ENCODE results near the gene C19orf12. TPM values are rescaled to one million over a fixed set of nuclear protein-coding genes. Genes with fewer than 3 reads are reported as not detected.
A peak's percentile ranks its signal among the peaks of the same experiment; 100 is the strongest.

Gene C19orf12
- total and polyA plus RNA-seq, 2 donors (not counting 3 experiments of a cell fraction or from before 2014, with no cell fraction given), result 20.4 to 22.9 TPM

GRCh38 chr19:29664753-29665214 lies 50.3 kb downstream of the C19orf12 start:
- intact Hi-C loops (cut with micrococcal nuclease), result no loop called here
- BruUV-seq (replicated peaks), result no TSS peak
- no peaks in the 10 kb centered on the region for H3K79me2 ChIP-seq (ENCODE audit: control insufficient read depth, insufficient read depth, low read length)
- no peaks in the 10 kb centered on the region for H3K9me3 ChIP-seq (replicated peaks; ENCODE audit: control insufficient read depth, insufficient read depth, low read length)
- H2AFZ ChIP-seq (ENCODE audit: low read depth, low read length), result peak overlapping the region; percentile 71
- peaks cover 29% of the 10 kb centered on the region for H3K4me1 ChIP-seq (ENCODE audit: control insufficient read depth, extremely low read depth, insufficient read depth, low read length)
- H3K9ac ChIP-seq (replicated peaks; ENCODE audit: extremely low read depth, insufficient read depth, low read length), result no peak overlapping the region
- CTCF ChIA-PET, result interaction anchor here (0.8 to 5.1 kb wide), 6 partner anchors 17 to 59 kb away, joined by 3 to 66 read pairs (median 4); partner anchors contain the start of gene POP4
- no peaks in the 10 kb centered on the region for H3K27me3 ChIP-seq (ENCODE audit: control insufficient read depth in 2 of 2, insufficient read depth in 2 of 2, low read length in 2 of 2)
- no peak for TF ChIP-seq FOS (IDR thresholded peaks at IDR 0.05; ENCODE audit: borderline replicate concordance, insufficient read depth, low read length)
- no peak for TF ChIP-seq MAX (IDR thresholded peaks at IDR 0.05; ENCODE audit: insufficient read depth, insufficient read length)
- no peak for TF ChIP-seq GATA2 (IDR thresholded peaks at IDR 0.05; ENCODE audit: insufficient read depth, insufficient read length, low read depth, low read length)
- FAIRE-seq, result no peak
- DNase-seq (ENCODE audit: low read depth, low spot score), result no peak
- no peaks in the 10 kb centered on the region for H4K20me1 ChIP-seq (replicated peaks; ENCODE audit: control insufficient read depth, extremely low read depth, insufficient read depth, low read length)
- H3K4me2 ChIP-seq (ENCODE audit: insufficient read depth, low read length), result peak overlapping the region; percentile 75
- no peaks in the 10 kb centered on the region for H3K9me1 ChIP-seq (replicated peaks; ENCODE audit: control insufficient read depth, extremely low read depth, insufficient read depth, low read length)
- no peak overlapping the region for H3K27ac ChIP-seq (ENCODE audit: insufficient read depth, low read depth, low read length)
- dilution Hi-C loops (cut with MboI; ENCODE audit: extremely low pct_ligation_motif_present, low sequenced_read_pairs), result no loop called here
- H3K4me3 ChIP-seq (replicated peaks in 1 of 3; ENCODE audit: insufficient read depth in 1 of 3, low read depth in 1 of 3, low read length in 3 of 3), result peak overlapping the region in 2 of 3 experiments; percentile 55 to 64
- H3K36me3 ChIP-seq (ENCODE audit: control insufficient read depth in 2 of 2, extremely low read depth in 1 of 2, insufficient read depth in 2 of 2, low read length in 2 of 2), result no peaks in the 10 kb centered on the region
- POLR2A ChIA-PET, result interaction anchor here (0.9 kb wide), 1 partner anchor 58 kb away, joined by 4 read pairs; the partner anchor contains the start of gene POP4

- POLR2A ChIA-PET, result no interaction called here
- FAIRE-seq, result no peak
- no peak for DNase-seq (ENCODE audit: low read depth, low spot score)
These were observed 51.0 kb downstream of the C19orf12 start for GRCh38 chr19:29663861-29664752.

More at GRCh38 chr19:29663861-29664752, 51.0 kb downstream of the C19orf12 start:
- H3K9ac ChIP-seq (replicated peaks; ENCODE audit: extremely low read depth, insufficient read depth, low read length), result no peak overlapping the region
- no peaks in the 10 kb centered on the region for H3K9me1 ChIP-seq (replicated peaks; ENCODE audit: control insufficient read depth, extremely low read depth, insufficient read depth, low read length)
- H3K36me3 ChIP-seq (ENCODE audit: control insufficient read depth in 2 of 2, extremely low read depth in 1 of 2, insufficient read depth in 2 of 2, low read length in 2 of 2), result no peaks in the 10 kb centered on the region
- TF ChIP-seq POLR2A (IDR thresholded peaks at IDR 0.05; ENCODE audit: low read depth, low read length) (no peak), MYC (IDR thresholded peaks at IDR 0.05; ENCODE audit: low read depth, low read length) (no peak), MAX (IDR thresholded peaks at IDR 0.05; ENCODE audit: insufficient read depth, insufficient read length) (no peak), GATA2 (IDR thresholded peaks at IDR 0.05; ENCODE audit: insufficient read depth, insufficient read length, low read depth, low read length) (no peak), EZH2 (IDR thresholded peaks at IDR 0.05; ENCODE audit: borderline replicate concordance, low read depth, low read length, severe bottlenecking) (no peak), CTCF (IDR thresholded peaks at IDR 0.05; ENCODE audit: extremely low read depth in 1 of 2, insufficient read depth in 1 of 2, low read depth in 1 of 2, low read length in 2 of 2) (no peak), POLR2AphosphoS5 (IDR thresholded peaks at IDR 0.05; ENCODE audit: insufficient read depth, low read depth, low read length) (no peak), JUN (IDR thresholded peaks at IDR 0.05; ENCODE audit: borderline replicate concordance, insufficient read depth, insufficient read length, low read depth) (no peak)
- peaks cover 29% of the 10 kb centered on the region for H3K4me1 ChIP-seq (ENCODE audit: control insufficient read depth, extremely low read depth, insufficient read depth, low read length)
- H3K4me3 ChIP-seq (replicated peaks in 1 of 3; ENCODE audit: insufficient read depth in 1 of 3, low read depth in 1 of 3, low read length in 3 of 3), result no peak overlapping the region
- no TSS peak for BruUV-seq (replicated peaks)
- no peaks in the 10 kb centered on the region for H4K20me1 ChIP-seq (replicated peaks; ENCODE audit: control insufficient read depth, extremely low read depth, insufficient read depth, low read length)
- H3K79me2 ChIP-seq (ENCODE audit: control insufficient read depth, insufficient read depth, low read length), result no peaks in the 10 kb centered on the region
- no peak overlapping the region for H3K27ac ChIP-seq (ENCODE audit: insufficient read depth, low read depth, low read length)
- H3K9me3 ChIP-seq (replicated peaks; ENCODE audit: control insufficient read depth, insufficient read depth, low read length), result no peaks in the 10 kb centered on the region
- H3K4me2 ChIP-seq (ENCODE audit: insufficient read depth, low read length), result no peak overlapping the region
- H3K27me3 ChIP-seq (ENCODE audit: control insufficient read depth in 2 of 2, insufficient read depth in 2 of 2, low read length in 2 of 2), result no peaks in the 10 kb centered on the region
- no peak overlapping the region for H2AFZ ChIP-seq (ENCODE audit: low read depth, low read length)
- intact Hi-C loops (cut with micrococcal nuclease) (no loop called here), dilution Hi-C loops (cut with MboI; ENCODE audit: extremely low pct_ligation_motif_present, low sequenced_read_pairs) (no loop called here)
- CTCF ChIA-PET, result interaction anchor here (0.8 to 5.1 kb wide), 4 partner anchors 18 to 53 kb away, joined by 3 to 66 read pairs (median 21); no protein-coding TSS in a partner anchor
